ENCODE data around the gene MYOZ2.

DNA sequence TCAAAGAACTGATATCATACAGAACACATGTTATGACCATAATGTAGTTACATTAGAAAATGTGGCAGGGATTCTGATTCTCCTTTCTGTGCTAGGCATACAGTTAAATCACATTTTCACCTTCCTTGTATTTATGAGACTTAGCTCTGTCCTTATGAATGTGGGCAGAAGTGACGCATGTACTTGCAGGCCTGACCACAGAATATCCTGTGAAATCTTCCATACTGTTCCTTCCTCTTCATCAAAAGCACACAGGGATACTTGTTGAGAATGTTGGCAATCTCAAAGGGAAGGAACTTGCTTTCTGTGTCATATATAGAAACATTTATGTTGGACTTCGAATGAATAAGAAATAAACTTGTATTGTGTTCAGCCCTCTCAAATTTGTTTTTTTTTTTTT lies 17.2 kb upstream of the MYOZ2 start:
- TF ChIP-seq CTCF (conservative IDR thresholded peaks at IDR 0.05): no peak
- TF ChIP-seq ZFX (IDR thresholded peaks at IDR 0.05): no peak
